ENCODE measurements around the gene HLCS.

The HLCS gene

DNA sequence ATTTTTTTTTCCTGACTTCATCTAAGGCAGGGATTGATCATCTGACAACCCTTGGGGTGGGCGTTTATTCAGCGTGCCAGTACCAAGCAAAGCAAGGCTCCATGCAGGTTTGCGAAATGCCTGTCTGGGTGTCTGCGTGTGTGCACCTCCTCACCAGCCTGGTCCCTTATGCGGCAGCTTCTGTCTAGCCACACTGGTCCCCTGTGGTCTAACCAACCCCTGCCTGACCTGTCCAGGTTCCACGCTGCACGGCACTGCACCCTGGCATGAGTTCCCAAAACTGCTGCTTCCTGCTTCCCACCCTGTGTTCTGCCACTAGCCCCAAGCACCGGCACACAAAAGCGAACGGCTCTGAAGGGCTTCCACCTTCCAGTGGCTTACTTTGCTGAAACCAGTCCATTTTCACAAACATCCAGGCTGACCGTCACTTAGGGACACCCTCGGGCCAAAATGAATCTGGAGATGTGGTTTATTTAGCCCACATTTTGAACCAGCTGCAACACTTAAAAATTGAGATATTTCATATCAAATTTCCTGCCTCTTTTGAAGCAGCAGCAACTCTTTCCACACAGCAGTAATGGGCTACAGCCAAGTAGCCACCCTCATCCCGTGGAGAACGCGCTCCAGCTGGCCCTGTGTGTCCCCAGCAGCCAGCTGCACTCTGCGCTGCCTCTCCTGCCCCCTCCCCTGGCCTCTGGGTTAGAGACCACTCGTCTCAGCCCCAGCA, 55.7 kb downstream of the HLCS start:
- no peak overlapping the region for H3K4me3 ChIP-seq
- no peak overlapping the region for H3K27ac ChIP-seq
- no peak for DNase-seq
- no peaks in the 10 kb centered on the region for H3K9me3 ChIP-seq
- no peaks in the 10 kb centered on the region for H3K27me3 ChIP-seq
- no peaks in the 10 kb centered on the region for H3K4me1 ChIP-seq
- intact Hi-C loops (cut with DNase I; ENCODE audit: low total_unique reads) = no loop called here
- H3K36me3 ChIP-seq = no peaks in the 10 kb centered on the region
- TF ChIP-seq, protein P1, sequence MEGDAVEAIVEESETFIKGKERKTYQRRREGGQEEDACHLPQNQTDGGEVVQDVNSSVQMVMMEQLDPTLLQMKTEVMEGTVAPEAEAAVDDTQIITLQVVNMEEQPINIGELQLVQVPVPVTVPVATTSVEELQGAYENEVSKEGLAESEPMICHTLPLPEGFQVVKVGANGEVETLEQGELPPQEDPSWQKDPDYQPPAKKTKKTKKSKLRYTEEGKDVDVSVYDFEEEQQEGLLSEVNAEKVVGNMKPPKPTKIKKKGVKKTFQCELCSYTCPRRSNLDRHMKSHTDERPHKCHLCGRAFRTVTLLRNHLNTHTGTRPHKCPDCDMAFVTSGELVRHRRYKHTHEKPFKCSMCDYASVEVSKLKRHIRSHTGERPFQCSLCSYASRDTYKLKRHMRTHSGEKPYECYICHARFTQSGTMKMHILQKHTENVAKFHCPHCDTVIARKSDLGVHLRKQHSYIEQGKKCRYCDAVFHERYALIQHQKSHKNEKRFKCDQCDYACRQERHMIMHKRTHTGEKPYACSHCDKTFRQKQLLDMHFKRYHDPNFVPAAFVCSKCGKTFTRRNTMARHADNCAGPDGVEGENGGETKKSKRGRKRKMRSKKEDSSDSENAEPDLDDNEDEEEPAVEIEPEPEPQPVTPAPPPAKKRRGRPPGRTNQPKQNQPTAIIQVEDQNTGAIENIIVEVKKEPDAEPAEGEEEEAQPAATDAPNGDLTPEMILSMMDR (IDR thresholded peaks at IDR 0.05) = no peak

DNA sequence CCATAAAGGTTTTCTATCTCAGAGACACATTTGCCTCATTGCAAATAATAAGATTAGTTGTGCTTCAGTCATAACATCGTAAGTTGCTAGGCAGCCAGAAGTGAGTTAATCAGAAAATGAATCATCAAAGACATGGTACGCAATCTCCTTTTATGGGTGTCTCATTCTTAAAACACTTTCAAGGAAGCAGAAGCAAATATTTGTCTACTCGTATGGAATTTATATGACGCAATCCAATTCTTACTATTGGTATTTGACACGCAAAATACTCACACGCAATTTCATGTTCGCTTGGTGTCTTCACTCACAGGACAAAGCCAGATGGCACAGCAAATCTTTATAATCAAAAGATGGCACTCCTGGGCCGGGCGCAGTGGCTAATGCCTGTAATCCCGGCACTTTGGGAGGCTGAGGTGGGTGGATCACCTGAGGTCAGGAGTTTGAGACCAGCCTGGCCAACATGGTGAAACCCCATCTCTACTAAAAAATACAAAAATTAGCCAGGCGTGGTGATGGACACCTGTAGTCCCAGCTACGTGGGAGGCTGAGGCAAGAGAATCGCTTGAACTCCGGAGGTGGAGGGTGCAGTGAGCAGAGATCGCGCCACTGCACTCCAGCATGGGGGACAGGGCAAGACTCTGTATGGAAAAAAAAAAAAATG, 56.4 kb downstream of the HLCS start:
- no peaks in the 10 kb centered on the region for H3K36me3 ChIP-seq
- no peak for DNase-seq
- no peaks in the 10 kb centered on the region for H3K27me3 ChIP-seq
- intact Hi-C loops (cut with DNase I; ENCODE audit: low total_unique reads) = no loop called here
- H3K4me3 ChIP-seq = no peak overlapping the region
- no peak overlapping the region for H3K27ac ChIP-seq
- H3K9me3 ChIP-seq = no peaks in the 10 kb centered on the region
- no peaks in the 10 kb centered on the region for H3K4me1 ChIP-seq
- TF ChIP-seq, protein P1 (IDR thresholded peaks at IDR 0.05) = no peak

DNA sequence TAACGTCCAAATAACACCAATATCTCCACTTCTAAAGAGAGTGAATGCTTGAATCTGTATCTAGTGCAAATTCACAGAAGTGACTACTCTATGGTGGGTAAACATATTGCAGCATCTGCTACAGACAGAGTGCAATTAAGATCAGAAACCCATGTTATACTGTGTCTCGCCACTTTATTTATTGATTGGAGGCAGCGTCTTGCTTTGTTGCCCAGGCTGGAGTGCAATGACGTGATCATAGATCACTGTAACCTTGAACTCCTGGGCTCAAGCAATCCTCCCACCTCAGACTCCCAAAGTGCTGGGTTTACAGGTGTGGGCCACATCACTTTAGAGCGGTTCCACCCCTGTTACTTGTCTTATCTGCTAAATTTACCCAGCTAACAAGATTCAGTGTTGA, 57.0 kb downstream of the HLCS start:
- intact Hi-C loops (cut with DNase I; ENCODE audit: low total_unique reads) = no loop called here
- no peaks in the 10 kb centered on the region for H3K36me3 ChIP-seq
- H3K27me3 ChIP-seq = no peaks in the 10 kb centered on the region
- no peaks in the 10 kb centered on the region for H3K9me3 ChIP-seq
- no peak for DNase-seq
- no peak overlapping the region for H3K27ac ChIP-seq
- H3K4me3 ChIP-seq = no peak overlapping the region
- no peaks in the 10 kb centered on the region for H3K4me1 ChIP-seq
- TF ChIP-seq, protein P1 (IDR thresholded peaks at IDR 0.05) = no peak

DNA sequence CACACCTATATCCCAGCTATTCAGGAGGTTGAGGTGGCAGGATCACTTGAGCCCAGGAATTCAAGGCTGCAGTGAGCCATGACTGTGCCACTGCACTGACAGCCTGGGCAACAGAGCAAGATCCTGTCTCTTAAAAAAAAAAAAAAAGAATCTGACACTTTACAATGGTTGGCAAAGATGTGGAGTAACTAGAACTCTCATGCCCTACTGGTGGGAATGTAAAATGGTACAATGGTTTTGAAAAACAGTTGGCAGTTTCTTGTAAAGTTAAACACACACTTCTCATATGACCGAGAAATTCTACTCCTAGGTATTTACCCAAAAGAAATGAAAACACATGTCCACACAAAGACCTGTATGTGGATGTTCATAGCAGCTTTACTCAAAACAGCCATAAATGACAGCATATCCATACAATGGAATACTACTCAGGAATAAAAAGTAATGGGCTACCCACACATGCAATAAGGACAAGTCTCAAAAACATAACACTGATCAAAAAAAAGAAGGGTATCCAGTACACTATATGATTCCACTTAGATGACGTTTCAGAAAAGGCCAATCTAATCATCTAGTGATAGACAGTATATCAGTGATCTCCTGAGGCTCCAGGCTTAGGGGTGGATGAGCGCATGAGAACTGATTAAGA, 58.1 kb downstream of the HLCS start:
- no peaks in the 10 kb centered on the region for H3K36me3 ChIP-seq
- H3K4me3 ChIP-seq = no peak overlapping the region
- DNase-seq = no peak
- intact Hi-C loops (cut with DNase I; ENCODE audit: low total_unique reads) = no loop called here
- TF ChIP-seq, protein P1 (IDR thresholded peaks at IDR 0.05) = no peak
- H3K27me3 ChIP-seq = no peaks in the 10 kb centered on the region
- no peak overlapping the region for H3K27ac ChIP-seq
- H3K9me3 ChIP-seq = no peaks in the 10 kb centered on the region
- no peaks in the 10 kb centered on the region for H3K4me1 ChIP-seq

DNA sequence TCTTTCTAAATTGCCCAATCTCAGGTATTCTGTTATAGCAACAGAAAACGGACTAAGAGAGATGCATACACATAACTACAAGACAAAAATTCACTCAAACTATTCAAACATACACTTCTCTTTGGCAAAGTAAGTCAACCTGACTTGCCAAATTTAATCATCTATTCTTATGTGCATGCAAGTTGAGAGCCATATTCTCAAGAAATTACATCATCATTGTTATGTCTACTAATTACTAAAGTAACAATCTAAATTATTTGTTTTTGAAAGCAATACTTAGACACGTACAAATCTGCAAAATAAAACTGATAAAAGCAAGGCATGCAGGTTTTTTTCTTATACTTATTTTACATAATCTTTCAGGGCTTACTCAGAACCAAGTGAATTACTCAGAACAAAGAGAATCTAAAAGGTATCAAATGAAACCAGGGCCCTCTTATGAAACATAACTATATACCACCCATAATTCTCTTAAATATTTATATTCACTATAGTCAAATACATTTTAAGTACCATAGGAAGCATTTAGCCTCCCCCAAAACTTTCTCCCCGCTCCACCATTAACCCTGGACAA, 62.3 kb downstream of the HLCS start:
- TF ChIP-seq, protein P1 (IDR thresholded peaks at IDR 0.05) = no peak
- Histone ChIP-seq H3K27me3 (no peaks in the 10 kb centered on the region), H3K4me1 (no peaks in the 10 kb centered on the region), H3K4me3 (no peak overlapping the region), H3K27ac (no peak overlapping the region), H3K9me3 (no peaks in the 10 kb centered on the region), H3K36me3 (peaks cover 0 to 22% (median 0%) of the 10 kb centered on the region in 3 donors)
- no peak for DNase-seq
- intact Hi-C loops (cut with DNase I; ENCODE audit: low total_unique reads) = no loop called here
